ENCODE measurements around the gene THAP4. TPM values are rescaled to one million over a fixed set of nuclear protein-coding genes. Genes with fewer than 3 reads are reported as not detected.

The THAP4 gene
- total RNA-seq, 2 experiments from 2014 or later = 27.5 to 31.4 TPM

- H3K27ac Mint-ChIP-seq = no peak overlapping the region
- no peak overlapping the region for H3K4me3 Mint-ChIP-seq
- no peaks in the 10 kb centered on the region for H3K4me1 Mint-ChIP-seq (ENCODE audit: low read depth)
- ATAC-seq (ENCODE audit: poor library complexity) (no peak), DNase-seq (no peak)
- no peaks in the 10 kb centered on the region for H3K36me3 ChIP-seq (ENCODE audit: insufficient read depth, low read length)
- no peaks in the 10 kb centered on the region for H3K9me3 ChIP-seq (ENCODE audit: control insufficient read depth in 1 of 2, insufficient read depth in 1 of 2, low read length in 2 of 2)
- peaks cover 2% of the 10 kb centered on the region for H3K27me3 Mint-ChIP-seq
- POLR2A ChIA-PET = no interaction called here
- no peaks in the 10 kb centered on the region for H3K9me3 Mint-ChIP-seq
- H3K4me3 ChIP-seq (ENCODE audit: low read length) = no peak overlapping the region
- H3K27ac ChIP-seq (ENCODE audit: low read depth in 1 of 2, low read length in 2 of 2) = no peak overlapping the region
- intact Hi-C loops (cut with DNase I, micrococcal nuclease) = no loop called here
- no peak for TF ChIP-seq CTCF (IDR thresholded peaks at IDR 0.05)
- H3K4me1 ChIP-seq (ENCODE audit: insufficient read depth, low read length) = no peaks in the 10 kb centered on the region
- CTCF ChIA-PET = no interaction called here
- peaks cover 4 to 7% of the 10 kb centered on the region in 2 experiments for H3K27me3 ChIP-seq (ENCODE audit: control insufficient read depth in 1 of 2, insufficient read depth in 2 of 2, low read length in 2 of 2)
- no peaks in the 10 kb centered on the region for H3K36me3 Mint-ChIP-seq (ENCODE audit: low read depth)
These were observed 71.5 kb downstream of the THAP4 start for GRCh38 chr2:241565411-241565810.

GRCh38 chr2:241564596-241565410, 72.2 kb downstream of the THAP4 start:
- TF ChIP-seq CTCF (IDR thresholded peaks at IDR 0.05) = no peak
- H3K36me3 Mint-ChIP-seq (ENCODE audit: low read depth) = no peaks in the 10 kb centered on the region
- no peak for ATAC-seq (ENCODE audit: poor library complexity)

DNA sequence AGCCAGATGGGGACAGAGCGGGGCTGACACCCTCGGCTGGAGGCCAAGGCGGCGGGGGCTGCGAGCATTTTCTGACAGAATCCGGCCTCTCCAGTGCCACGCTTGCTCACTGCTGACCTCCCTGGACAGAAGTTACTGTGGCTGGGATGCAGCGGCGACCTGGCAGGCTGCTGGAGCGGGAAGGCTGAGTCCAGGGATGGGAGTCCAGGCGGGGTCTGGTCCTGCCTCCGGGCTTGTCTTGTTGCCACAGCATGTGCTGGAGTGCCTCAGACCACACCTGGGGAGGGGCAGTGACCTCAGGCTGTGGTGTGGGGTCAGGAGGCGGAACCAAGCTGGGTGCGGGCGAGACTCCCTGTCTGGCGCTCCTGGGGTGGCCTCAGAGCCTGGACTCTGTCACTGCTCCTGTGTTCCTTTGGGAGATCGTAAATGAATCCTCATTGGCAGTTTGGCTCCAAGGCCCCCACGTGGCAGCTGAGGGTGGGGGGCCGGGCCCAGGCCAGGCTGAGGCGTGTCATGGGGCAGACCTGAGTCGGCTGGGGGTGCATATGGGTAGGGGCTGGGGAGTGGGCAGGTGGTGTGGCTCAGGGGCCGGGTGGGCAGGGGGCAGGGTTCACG, 72.9 kb downstream of the THAP4 start:
- intact Hi-C loops (cut with DNase I, micrococcal nuclease) = no loop called here
- Histone ChIP-seq H3K4me3 (ENCODE audit: low read length) (no peak overlapping the region), H3K27me3 (ENCODE audit: control insufficient read depth in 1 of 2, insufficient read depth in 2 of 2, low read length in 2 of 2) (peaks cover 12 to 18% of the 10 kb centered on the region in 2 experiments), H3K36me3 (ENCODE audit: insufficient read depth, low read length) (no peaks in the 10 kb centered on the region), H3K9me3 (ENCODE audit: control insufficient read depth in 1 of 2, insufficient read depth in 1 of 2, low read length in 2 of 2) (no peaks in the 10 kb centered on the region), H3K27ac (ENCODE audit: low read depth in 1 of 2, low read length in 2 of 2) (no peak overlapping the region), H3K4me1 (ENCODE audit: insufficient read depth, low read length) (peaks cover 4% of the 10 kb centered on the region)
- H3K27me3 Mint-ChIP-seq = peaks cover 10% of the 10 kb centered on the region
- TF ChIP-seq CTCF (IDR thresholded peaks at IDR 0.05) = no peak
- H3K36me3 Mint-ChIP-seq (ENCODE audit: low read depth) = no peaks in the 10 kb centered on the region
- ChIA-PET POLR2A (no interaction called here), CTCF (no interaction called here)
- H3K4me3 Mint-ChIP-seq = no peak overlapping the region
- no peaks in the 10 kb centered on the region for H3K9me3 Mint-ChIP-seq
- H3K4me1 Mint-ChIP-seq (ENCODE audit: low read depth) = no peaks in the 10 kb centered on the region
- no peak overlapping the region for H3K27ac Mint-ChIP-seq
- ATAC-seq (ENCODE audit: poor library complexity) (no peak), DNase-seq (no peak)

More at GRCh38 chr2:241564596-241565410, 72.2 kb downstream of the THAP4 start:
- H3K27me3 Mint-ChIP-seq = peaks cover 8% of the 10 kb centered on the region
- H3K27ac ChIP-seq (ENCODE audit: low read depth in 1 of 2, low read length in 2 of 2) = no peak overlapping the region
- no peak overlapping the region for H3K4me3 ChIP-seq (ENCODE audit: low read length)
- H3K27ac Mint-ChIP-seq = no peak overlapping the region
- H3K9me3 Mint-ChIP-seq = no peaks in the 10 kb centered on the region
- no peaks in the 10 kb centered on the region for H3K9me3 ChIP-seq (ENCODE audit: control insufficient read depth in 1 of 2, insufficient read depth in 1 of 2, low read length in 2 of 2)
- no peaks in the 10 kb centered on the region for H3K36me3 ChIP-seq (ENCODE audit: insufficient read depth, low read length)
- no peaks in the 10 kb centered on the region for H3K4me1 Mint-ChIP-seq (ENCODE audit: low read depth)
- intact Hi-C loops (cut with DNase I, micrococcal nuclease) = no loop called here
- peaks cover 1% of the 10 kb centered on the region for H3K4me1 ChIP-seq (ENCODE audit: insufficient read depth, low read length)
- H3K4me3 Mint-ChIP-seq = no peak overlapping the region
- CTCF ChIA-PET = no interaction called here
- POLR2A ChIA-PET = no interaction called here
- DNase-seq = no peak
- H3K27me3 ChIP-seq (ENCODE audit: control insufficient read depth in 1 of 2, insufficient read depth in 2 of 2, low read length in 2 of 2) = peaks cover 10 to 13% of the 10 kb centered on the region in 2 experiments

Data from CD4-positive, alpha-beta T cell (primary cell).